ENCODE data around the gene TNFAIP8.

GRCh38 chr5:119341452-119342349 lies 14.1 kb upstream of the TNFAIP8 start:
- TF ChIP-seq CTCF (IDR thresholded peaks at IDR 0.05) (no peak), POLR2A (IDR thresholded peaks at IDR 0.05; ENCODE audit: low read depth) (no peak)

Measured in esophagus muscularis mucosa (tissue), 3 donors.